ENCODE data around the gene CLTCL1. TPM values are rescaled to one million over a fixed set of nuclear protein-coding genes. Genes with fewer than 3 reads are reported as not detected.
A peak's percentile ranks its signal among the peaks of the same experiment; 100 is the strongest.

The CLTCL1 gene
- total and polyA plus RNA-seq, 9 of the 15 experiments (the other 6 are each of a cell fraction or from before 2014, with no cell fraction given): 1.1 to 11.7 (median 5.0) TPM

- TF ChIP-seq GTF2F1 (IDR thresholded peaks at IDR 0.05; ENCODE audit: low read depth, low read length): 0 out of 2 replicates have a peak, but pooled peaks have one; percentile 36
- no peak for TF ChIP-seq U2AF2 (optimal IDR thresholded peaks at IDR 0.05; ENCODE audit: low read depth, low read length)
- no peak for TF ChIP-seq ZBTB12 (CRISPR knock-in tag; IDR thresholded peaks at IDR 0.05)
- no peak for TF ChIP-seq ZNF124 (CRISPR knock-in tag; IDR thresholded peaks at IDR 0.05)
- TF ChIP-seq ZNF263 (CRISPR knock-in tag; IDR thresholded peaks at IDR 0.05; ENCODE audit: borderline replicate concordance): no peak
- no peak for TF ChIP-seq KDM4B (IDR thresholded peaks at IDR 0.05; ENCODE audit: borderline replicate concordance in 2 of 2, low read depth in 1 of 2)
- no peak for TF ChIP-seq JUN (IDR thresholded peaks at IDR 0.05; ENCODE audit: borderline replicate concordance, low read depth, low read length)
- no peak for TF ChIP-seq JUN (CRISPR knock-in tag; IDR thresholded peaks at IDR 0.05; ENCODE audit: borderline replicate concordance)
- 0 out of 2 replicates have a peak, but pooled peaks have one; percentile 35 for TF ChIP-seq RHOXF2B (CRISPR knock-in tag; conservative IDR thresholded peaks at IDR 0.05)
- no peak for TF ChIP-seq NR2F6 (CRISPR knock-in tag; IDR thresholded peaks at IDR 0.05)
- TF ChIP-seq SRSF1 (IDR thresholded peaks at IDR 0.05; ENCODE audit: low read depth, low read length): no peak; the same call in 1 of the 2 replicates
- peak; percentile 73 for TF ChIP-seq ZNF24 (IDR thresholded peaks at IDR 0.05)
- no peak for TF ChIP-seq HIVEP1 (CRISPR knock-in tag; IDR thresholded peaks at IDR 0.05)
- TF ChIP-seq CSDE1 (IDR thresholded peaks at IDR 0.05): no peak
- TF ChIP-seq ZNF699 (CRISPR knock-in tag; IDR thresholded peaks at IDR 0.05; ENCODE audit: insufficient replicate concordance): peak; percentile 88
- TF ChIP-seq ZNF165 (CRISPR knock-in tag; IDR thresholded peaks at IDR 0.05; ENCODE audit: borderline replicate concordance): peak; percentile 6; the same call in 1 of the 2 replicates
- TF ChIP-seq ZNF830 (CRISPR knock-in tag; IDR thresholded peaks at IDR 0.05): 0 out of 2 replicates have a peak, but pooled peaks have one; percentile 77
- TF ChIP-seq TAF1 (IDR thresholded peaks at IDR 0.05; ENCODE audit: control insufficient read depth, extremely low read depth, insufficient read depth, low read length, severe bottlenecking): no peak
- no peak for TF ChIP-seq ZNF589 (CRISPR knock-in tag; IDR thresholded peaks at IDR 0.05; ENCODE audit: low read depth)
- TF ChIP-seq ZC3H11A (IDR thresholded peaks at IDR 0.05; ENCODE audit: low read depth, low read length): no peak
- no peak for TF ChIP-seq FOXA1 (IDR thresholded peaks at IDR 0.05; ENCODE audit: borderline replicate concordance)
- TF ChIP-seq EWSR1 (IDR thresholded peaks at IDR 0.05; ENCODE audit: borderline replicate concordance, low read depth, partially characterized antibody): no peak
- TF ChIP-seq ZNF764 (CRISPR knock-in tag; IDR thresholded peaks at IDR 0.05; ENCODE audit: low read depth): peak; percentile 68; the same call in 1 of the 2 replicates
- 0 out of 2 replicates have a peak, but pooled peaks have one; percentile 70 for TF ChIP-seq NR4A1 (CRISPR knock-in tag; IDR thresholded peaks at IDR 0.05)
- TF ChIP-seq NR4A1 (tag; IDR thresholded peaks at IDR 0.05): peak; percentile 85
- TF ChIP-seq ZNF395 (CRISPR knock-in tag; IDR thresholded peaks at IDR 0.05): no peak
- TF ChIP-seq FOXM1 (IDR thresholded peaks at IDR 0.05; ENCODE audit: low read depth): no peak
- TF ChIP-seq FOXM1 (CRISPR knock-in tag; IDR thresholded peaks at IDR 0.05; ENCODE audit: low read depth): no peak
- TF ChIP-seq YBX1 (IDR thresholded peaks at IDR 0.05): no peak
Observed at GRCh38 chr22:19291218-19291579, 320 bp downstream of the CLTCL1 start (continued).
